ENCODE data around the gene PDE6C.

DNA sequence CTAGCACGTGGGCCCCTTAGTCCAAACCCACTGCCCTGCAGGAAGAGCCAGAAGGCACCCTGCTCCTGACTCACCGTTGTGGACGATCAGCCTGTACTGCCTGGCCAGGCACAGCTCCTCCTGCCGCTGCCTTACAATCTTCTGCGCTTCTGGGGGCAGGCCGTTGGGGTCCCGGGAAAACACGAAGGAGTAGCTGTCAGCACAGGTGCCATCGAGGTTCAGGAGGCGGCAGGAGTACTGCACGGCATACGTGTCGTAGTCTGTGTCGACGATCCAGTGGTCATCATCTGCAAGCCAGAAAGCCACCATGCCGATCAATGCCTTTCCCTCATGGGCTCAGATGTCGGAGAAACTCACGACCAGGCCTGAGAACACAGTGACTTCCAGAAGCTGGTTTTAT, 18.6 kb upstream of the PDE6C start:
- TF ChIP-seq, protein P1, sequence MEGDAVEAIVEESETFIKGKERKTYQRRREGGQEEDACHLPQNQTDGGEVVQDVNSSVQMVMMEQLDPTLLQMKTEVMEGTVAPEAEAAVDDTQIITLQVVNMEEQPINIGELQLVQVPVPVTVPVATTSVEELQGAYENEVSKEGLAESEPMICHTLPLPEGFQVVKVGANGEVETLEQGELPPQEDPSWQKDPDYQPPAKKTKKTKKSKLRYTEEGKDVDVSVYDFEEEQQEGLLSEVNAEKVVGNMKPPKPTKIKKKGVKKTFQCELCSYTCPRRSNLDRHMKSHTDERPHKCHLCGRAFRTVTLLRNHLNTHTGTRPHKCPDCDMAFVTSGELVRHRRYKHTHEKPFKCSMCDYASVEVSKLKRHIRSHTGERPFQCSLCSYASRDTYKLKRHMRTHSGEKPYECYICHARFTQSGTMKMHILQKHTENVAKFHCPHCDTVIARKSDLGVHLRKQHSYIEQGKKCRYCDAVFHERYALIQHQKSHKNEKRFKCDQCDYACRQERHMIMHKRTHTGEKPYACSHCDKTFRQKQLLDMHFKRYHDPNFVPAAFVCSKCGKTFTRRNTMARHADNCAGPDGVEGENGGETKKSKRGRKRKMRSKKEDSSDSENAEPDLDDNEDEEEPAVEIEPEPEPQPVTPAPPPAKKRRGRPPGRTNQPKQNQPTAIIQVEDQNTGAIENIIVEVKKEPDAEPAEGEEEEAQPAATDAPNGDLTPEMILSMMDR (IDR thresholded peaks at IDR 0.05), result no peak
- TF ChIP-seq POLR2A (IDR thresholded peaks at IDR 0.05), result no peak

Measured in esophagus squamous epithelium (tissue), 4 donors.